Astrocyte (in vitro differentiated cells and primary cell): ENCODE results near the gene RAPGEF5. TPM values are rescaled to one million over a fixed set of nuclear protein-coding genes. Genes with fewer than 3 reads are reported as not detected.

ENCODE experiments used
- DNase-seq: peaks from one replicate; pipeline ENCODE4 v3.0.0-alpha.2; 2010; ENCODE audit warnings: low read depth
- FAIRE-seq: peaks from 2 replicates; lab custom pipeline; 2011; peaks lifted over from hg19 to GRCh38; lab: Jason Lieb, UNC
- H2AFZ ChIP-seq: 2 replicates; pipeline ENCODE4 v1.6.0; 2012; ENCODE audit warnings: low read depth, low read length, inconsistent platforms
- H3K27ac ChIP-seq: 2 replicates; pipeline ENCODE4 v1.5.1; 2011; ENCODE audit warnings: low read depth, low read length, inconsistent platforms
- H3K27me3 ChIP-seq: 2 replicates; pipeline ENCODE4 v1.6.0; 2011; ENCODE audit warnings: low read length, inconsistent platforms; ENCODE audit not compliant: insufficient read depth
- H3K36me3 ChIP-seq: 2 replicates; pipeline ENCODE4 v1.5.1; 2011; ENCODE audit warnings: low read length, inconsistent platforms; ENCODE audit not compliant: insufficient read depth
- H3K4me1 ChIP-seq: 2 replicates; pipeline ENCODE4 v1.5.1; 2011; ENCODE audit warnings: low read length, inconsistent platforms; ENCODE audit not compliant: insufficient read depth
- H3K4me2 ChIP-seq: 2 replicates; pipeline ENCODE4 v1.6.0; 2012; ENCODE audit warnings: low read length, inconsistent platforms
- H3K4me3 ChIP-seq: 2 replicates; pipeline ENCODE4 v1.5.1; 2011; ENCODE audit warnings: low read depth, mild to moderate bottlenecking, low read length, inconsistent platforms; ENCODE audit not compliant: insufficient read depth
- H3K79me2 ChIP-seq: 2 replicates; pipeline ENCODE4 v1.6.0; 2012; ENCODE audit warnings: mild to moderate bottlenecking, low read length, inconsistent platforms; ENCODE audit not compliant: insufficient read depth
- H3K9ac ChIP-seq: 2 replicates; pipeline ENCODE4 v1.6.0; 2012; ENCODE audit warnings: mild to moderate bottlenecking, low read length, inconsistent platforms
- H3K9me3 ChIP-seq: 2 replicates; pipeline ENCODE4 v1.5.1; 2012; ENCODE audit warnings: low read depth, mild to moderate bottlenecking, low read length, inconsistent platforms; ENCODE audit not compliant: insufficient read depth
- H4K20me1 ChIP-seq: 2 replicates; pipeline ENCODE4 v1.6.0; 2012; ENCODE audit warnings: low read length, inconsistent platforms; ENCODE audit not compliant: insufficient read depth
- H3K27ac Mint-ChIP-seq: one replicate; pipeline ENCODE4 v1.8.0; 2021; ENCODE audit warnings: mild to moderate bottlenecking, mixed read lengths; ENCODE audit not compliant: unreplicated experiment
- H3K27me3 Mint-ChIP-seq: one replicate; pipeline ENCODE4 v1.8.0; 2021; ENCODE audit warnings: low read depth, mixed read lengths; ENCODE audit not compliant: unreplicated experiment
- H3K36me3 Mint-ChIP-seq: one replicate; pipeline ENCODE4 v1.8.0; 2021; ENCODE audit warnings: low read depth, mixed read lengths; ENCODE audit not compliant: unreplicated experiment
- H3K4me1 Mint-ChIP-seq: one replicate; pipeline ENCODE4 v1.8.0; 2021; ENCODE audit warnings: low read depth, mixed read lengths; ENCODE audit not compliant: unreplicated experiment
- H3K4me3 Mint-ChIP-seq: one replicate; pipeline ENCODE4 v1.8.0; 2021; ENCODE audit warnings: mild to moderate bottlenecking, moderate library complexity, mixed read lengths; ENCODE audit not compliant: unreplicated experiment
- H3K9me3 Mint-ChIP-seq: one replicate; pipeline ENCODE4 v1.8.0; 2021; ENCODE audit warnings: mild to moderate bottlenecking, mixed read lengths; ENCODE audit not compliant: unreplicated experiment
- CTCF ChIP-seq: IDR thresholded peaks from 2 replicates; pipeline ENCODE4 v1.5.1; 2011; ENCODE audit warnings: low read depth, mild to moderate bottlenecking, inconsistent platforms, low read length, moderate library complexity; ENCODE audit not compliant: insufficient read depth
- EZH2 ChIP-seq: IDR thresholded peaks from 2 replicates; pipeline ENCODE4 v1.6.1; 2012; ENCODE audit warnings: mild to moderate bottlenecking, low read length, inconsistent platforms; ENCODE audit not compliant: insufficient read depth
- total RNA-seq: library from RNA; stranded (reverse); gene quantifications from 2 replicates; pipeline ENCODE4 v1.2.1, GENCODE V29; 2021

RAPGEF5 gene
- total RNA-seq, 1 donor from 2014 or later: 1.0 TPM

GRCh38 chr7:22358820-22359697 lies 2.1 kb upstream of the RAPGEF5 start:
- H3K27ac ChIP-seq: no peak overlapping the region

GRCh38 chr7:22357311-22358175 lies 589 bp upstream of the RAPGEF5 start:
- no peak for FAIRE-seq
- Mint-ChIP-seq H3K4me3 (peak overlapping the region; percentile 82), H3K9me3 (no peaks in the 10 kb centered on the region)

More at GRCh38 chr7:22358820-22359697, 2.1 kb upstream of the RAPGEF5 start:
- H3K4me3 Mint-ChIP-seq: no peak overlapping the region
- H3K4me3 ChIP-seq: no peak overlapping the region
- peaks cover 7% of the 10 kb centered on the region for H3K27me3 ChIP-seq
- H4K20me1 ChIP-seq: no peaks in the 10 kb centered on the region
- no peak overlapping the region for H2AFZ ChIP-seq
- no peak overlapping the region for H3K9ac ChIP-seq
- H3K9me3 Mint-ChIP-seq: no peaks in the 10 kb centered on the region
- H3K9me3 ChIP-seq: no peaks in the 10 kb centered on the region
- H3K36me3 Mint-ChIP-seq: no peaks in the 10 kb centered on the region
- H3K27ac Mint-ChIP-seq: no peak overlapping the region
- peaks cover 28% of the 10 kb centered on the region for H3K27me3 Mint-ChIP-seq
- peaks cover 6% of the 10 kb centered on the region for H3K4me1 Mint-ChIP-seq
- DNase-seq (no peak), FAIRE-seq (no peak)
- TF ChIP-seq CTCF (no peak), EZH2 (no peak)
- H3K36me3 ChIP-seq: no peaks in the 10 kb centered on the region
- no peak overlapping the region for H3K4me2 ChIP-seq
- H3K79me2 ChIP-seq: no peaks in the 10 kb centered on the region
- peaks cover 10% of the 10 kb centered on the region for H3K4me1 ChIP-seq

More at GRCh38 chr7:22357311-22358175, 589 bp upstream of the RAPGEF5 start:
- peak overlapping the region; percentile 82 for H3K4me2 ChIP-seq
- H3K27me3 Mint-ChIP-seq: peaks cover 28% of the 10 kb centered on the region
- H3K4me1 ChIP-seq: peaks cover 10% of the 10 kb centered on the region
- no peaks in the 10 kb centered on the region for H3K36me3 ChIP-seq
- H3K36me3 Mint-ChIP-seq: no peaks in the 10 kb centered on the region
- H3K79me2 ChIP-seq: no peaks in the 10 kb centered on the region
- H3K27ac ChIP-seq: no peak overlapping the region
- H3K27ac Mint-ChIP-seq: peak overlapping the region; percentile 67
- peaks cover 7% of the 10 kb centered on the region for H3K27me3 ChIP-seq
- H3K9ac ChIP-seq: no peak overlapping the region
- no peaks in the 10 kb centered on the region for H4K20me1 ChIP-seq
- peaks cover 6% of the 10 kb centered on the region for H3K4me1 Mint-ChIP-seq
- no peaks in the 10 kb centered on the region for H3K9me3 ChIP-seq
- DNase-seq: peak; percentile 69
- TF ChIP-seq CTCF: no peak
- no peak for TF ChIP-seq EZH2
- H3K4me3 ChIP-seq: peak overlapping the region; percentile 38
- H2AFZ ChIP-seq: peak overlapping the region; percentile 53
